ENCODE measurements around the gene PLXDC2. TPM values are rescaled to one million over a fixed set of nuclear protein-coding genes. Genes with fewer than 3 reads are reported as not detected.
A peak's percentile ranks its signal among the peaks of the same experiment; 100 is the strongest.
"Not testable (repeated sequence)": the region's sequence is repeated elsewhere in the genome, so short reads cannot be mapped to it uniquely, and the experiment has no call there.

The PLXDC2 gene
- total RNA-seq (40.9 and 52.2 TPM in 2 replicates), polyA plus RNA-seq (39.9 and 40.4 TPM in 2 replicates)

DNA sequence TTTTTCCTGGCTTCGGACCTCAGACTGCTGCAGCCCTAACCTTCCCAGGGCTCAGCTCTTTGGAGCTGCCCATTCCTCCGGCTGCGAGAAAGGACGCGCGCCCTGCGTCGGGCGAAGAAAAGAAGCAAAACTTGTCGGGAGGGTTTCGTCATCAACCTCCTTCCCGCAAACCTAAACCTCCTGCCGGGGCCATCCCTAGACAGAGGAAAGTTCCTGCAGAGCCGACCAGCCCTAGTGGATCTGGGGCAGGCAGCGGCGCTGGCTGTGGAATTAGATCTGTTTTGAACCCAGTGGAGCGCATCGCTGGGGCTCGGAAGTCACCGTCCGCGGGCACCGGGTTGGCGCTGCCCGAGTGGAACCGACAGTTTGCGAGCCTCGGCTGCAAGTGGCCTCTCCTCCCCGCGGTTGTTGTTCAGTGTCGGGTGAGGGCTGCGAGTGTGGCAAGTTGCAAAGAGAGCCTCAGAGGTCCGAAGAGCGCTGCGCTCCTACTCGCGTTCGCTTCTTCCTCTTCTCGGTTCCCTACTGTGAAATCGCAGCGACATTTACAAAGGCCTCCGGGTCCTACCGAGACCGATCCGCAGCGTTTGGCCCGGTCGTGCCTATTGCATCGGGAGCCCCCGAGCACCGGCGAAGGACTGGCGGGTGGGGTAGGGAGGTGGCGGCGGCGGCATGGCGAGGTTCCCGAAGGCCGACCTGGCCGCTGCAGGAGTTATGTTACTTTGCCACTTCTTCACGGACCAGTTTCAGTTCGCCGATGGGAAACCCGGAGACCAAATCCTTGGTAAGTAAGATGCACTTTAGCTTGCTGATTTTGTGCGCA lies at the start of gene PLXDC2:
TSS of gene PLXDC2 (plus strand) at position 22 of the 820 bp plus-strand sequence.
- no peaks in the 10 kb centered on the region for H4K20me1 ChIP-seq (ENCODE audit: insufficient read depth, poor library complexity, severe bottlenecking)
- H3K9me2 ChIP-seq (replicated peaks; ENCODE audit: insufficient read depth): no peaks in the 10 kb centered on the region
- TF ChIP-seq, protein P1, sequence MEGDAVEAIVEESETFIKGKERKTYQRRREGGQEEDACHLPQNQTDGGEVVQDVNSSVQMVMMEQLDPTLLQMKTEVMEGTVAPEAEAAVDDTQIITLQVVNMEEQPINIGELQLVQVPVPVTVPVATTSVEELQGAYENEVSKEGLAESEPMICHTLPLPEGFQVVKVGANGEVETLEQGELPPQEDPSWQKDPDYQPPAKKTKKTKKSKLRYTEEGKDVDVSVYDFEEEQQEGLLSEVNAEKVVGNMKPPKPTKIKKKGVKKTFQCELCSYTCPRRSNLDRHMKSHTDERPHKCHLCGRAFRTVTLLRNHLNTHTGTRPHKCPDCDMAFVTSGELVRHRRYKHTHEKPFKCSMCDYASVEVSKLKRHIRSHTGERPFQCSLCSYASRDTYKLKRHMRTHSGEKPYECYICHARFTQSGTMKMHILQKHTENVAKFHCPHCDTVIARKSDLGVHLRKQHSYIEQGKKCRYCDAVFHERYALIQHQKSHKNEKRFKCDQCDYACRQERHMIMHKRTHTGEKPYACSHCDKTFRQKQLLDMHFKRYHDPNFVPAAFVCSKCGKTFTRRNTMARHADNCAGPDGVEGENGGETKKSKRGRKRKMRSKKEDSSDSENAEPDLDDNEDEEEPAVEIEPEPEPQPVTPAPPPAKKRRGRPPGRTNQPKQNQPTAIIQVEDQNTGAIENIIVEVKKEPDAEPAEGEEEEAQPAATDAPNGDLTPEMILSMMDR (IDR thresholded peaks at IDR 0.05; ENCODE audit: poor library complexity): no peak
- TF ChIP-seq EZH2phosphoT487 (IDR thresholded peaks at IDR 0.05; ENCODE audit: low read depth, severe bottlenecking, unreplicated experiment) (no peak), EZH2 (IDR thresholded peaks at IDR 0.05; ENCODE audit: borderline replicate concordance) (no peak)
- peaks cover 10% of the 10 kb centered on the region for H3K27me3 ChIP-seq
- H3K4me1 ChIP-seq (ENCODE audit: insufficient read depth): no peaks in the 10 kb centered on the region
- no peaks in the 10 kb centered on the region for H3K36me3 ChIP-seq (replicated peaks; ENCODE audit: insufficient read depth, low read depth)
- WGBS (ENCODE audit: low lambda C conversion rate, missing lambda C conversion rate): 1% methylated on average over 65 of the region's 65 CpGs
- no peaks in the 10 kb centered on the region for H3K9me3 ChIP-seq (ENCODE audit: low read depth)
- H3K4me3 ChIP-seq: peak within 1 kb of the TSS; percentile 84
- H3K27ac ChIP-seq: peak within 1 kb of the TSS; percentile 84
- H2AFZ ChIP-seq: peak within 1 kb of the TSS; percentile 83
- peaks cover 26% of the 10 kb centered on the region for H3K79me2 ChIP-seq
- peak; percentile 57 for DNase-seq (ENCODE audit: low spot score)
- peak within 1 kb of the TSS; percentile 86 for H3K4me2 ChIP-seq

DNA sequence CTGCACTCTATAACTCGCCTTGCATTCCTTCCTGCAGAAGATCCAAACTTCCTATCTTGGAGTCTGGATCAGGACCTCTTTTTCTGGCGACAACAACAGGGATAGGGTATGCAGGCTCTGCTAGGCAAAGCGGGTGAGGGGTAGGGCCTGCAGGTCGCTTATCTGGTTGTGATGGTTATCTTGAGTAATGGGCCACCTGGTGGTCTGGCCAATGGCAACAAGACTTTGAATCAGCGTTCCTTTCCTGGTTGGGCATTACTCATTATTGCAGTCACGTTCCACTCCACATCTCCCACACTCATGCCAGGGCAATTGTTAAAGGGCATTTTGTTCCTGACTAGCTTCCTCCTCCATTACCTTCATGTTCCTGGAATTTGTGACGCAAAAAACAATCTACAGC lies 48.4 kb upstream of the PLXDC2 start:
- Histone ChIP-seq H3K27ac (no peak overlapping the region), H3K4me1 (ENCODE audit: insufficient read depth) (no peaks in the 10 kb centered on the region), H3K36me3 (replicated peaks; ENCODE audit: insufficient read depth, low read depth) (no peaks in the 10 kb centered on the region), H3K4me3 (no peak overlapping the region), H4K20me1 (ENCODE audit: insufficient read depth, poor library complexity, severe bottlenecking) (no peaks in the 10 kb centered on the region), H2AFZ (no peak overlapping the region), H3K9me2 (replicated peaks; ENCODE audit: insufficient read depth) (no peaks in the 10 kb centered on the region), H3K27me3 (no peaks in the 10 kb centered on the region), H3K4me2 (no peak overlapping the region), H3K9me3 (ENCODE audit: low read depth) (no peaks in the 10 kb centered on the region), H3K79me2 (no peaks in the 10 kb centered on the region)
- DNase-seq (ENCODE audit: low spot score): no peak
- no peak for TF ChIP-seq EZH2 (IDR thresholded peaks at IDR 0.05; ENCODE audit: borderline replicate concordance)
- no peak for TF ChIP-seq EZH2phosphoT487 (IDR thresholded peaks at IDR 0.05; ENCODE audit: low read depth, severe bottlenecking, unreplicated experiment)
- 32% methylated on average over 7 of the region's 7 CpGs for WGBS (ENCODE audit: low lambda C conversion rate, missing lambda C conversion rate)

DNA sequence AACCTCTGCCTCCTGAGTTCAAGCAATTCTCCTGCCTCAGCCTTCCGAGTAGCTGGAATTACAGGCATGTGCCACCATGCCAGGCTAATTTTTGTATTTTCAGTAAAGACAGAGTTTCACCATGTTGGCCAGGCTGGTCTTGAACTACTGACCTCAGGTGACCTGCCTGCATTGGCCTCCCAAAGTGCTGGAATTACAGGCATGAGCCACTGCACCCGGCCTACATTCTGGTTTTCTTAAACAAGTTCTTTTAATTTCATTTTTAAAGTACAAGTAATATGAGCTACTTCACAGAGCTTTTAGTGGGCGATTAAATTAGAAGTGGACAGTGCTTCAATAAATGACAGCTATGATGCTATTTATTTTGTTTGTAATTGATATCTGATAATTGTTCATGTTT lies 46.4 kb upstream of the PLXDC2 start:
- not testable (repeated sequence) for H3K9me2 ChIP-seq (replicated peaks; ENCODE audit: insufficient read depth); H3K36me3 ChIP-seq (replicated peaks; ENCODE audit: insufficient read depth, low read depth); H3K4me1 ChIP-seq (ENCODE audit: insufficient read depth); H2AFZ ChIP-seq; DNase-seq (ENCODE audit: low spot score); H3K9me3 ChIP-seq (ENCODE audit: low read depth); H3K4me3 ChIP-seq; H4K20me1 ChIP-seq (ENCODE audit: insufficient read depth, poor library complexity, severe bottlenecking); H3K27ac ChIP-seq; H3K4me2 ChIP-seq; H3K79me2 ChIP-seq; H3K27me3 ChIP-seq
- 85% methylated on average over 3 of the region's 3 CpGs for WGBS (ENCODE audit: low lambda C conversion rate, missing lambda C conversion rate)

DNA sequence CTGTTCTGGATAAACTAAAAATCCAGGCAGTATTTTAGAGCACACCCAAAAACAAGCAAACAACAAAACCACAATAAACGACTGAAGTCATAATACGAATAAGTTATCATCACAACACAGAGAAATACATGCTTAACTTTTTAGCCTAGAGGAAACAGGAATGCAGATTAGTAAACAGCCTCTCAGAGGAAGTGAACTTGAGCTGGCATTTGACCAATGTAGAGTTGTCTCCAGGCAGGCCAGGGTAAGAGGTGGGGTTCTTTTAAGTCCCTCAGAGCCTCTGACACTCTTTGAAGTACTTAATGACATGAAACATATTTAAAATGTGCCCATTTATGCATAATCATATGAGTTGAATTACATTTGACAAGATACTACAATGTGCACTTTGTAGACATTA lies 43.3 kb upstream of the PLXDC2 start:
- Histone ChIP-seq H3K27me3 (no peaks in the 10 kb centered on the region), H3K79me2 (no peaks in the 10 kb centered on the region), H3K4me3 (no peak overlapping the region), H3K4me1 (ENCODE audit: insufficient read depth) (no peaks in the 10 kb centered on the region), H3K27ac (no peak overlapping the region), H3K9me3 (ENCODE audit: low read depth) (no peaks in the 10 kb centered on the region), H3K9me2 (replicated peaks; ENCODE audit: insufficient read depth) (no peaks in the 10 kb centered on the region), H4K20me1 (ENCODE audit: insufficient read depth, poor library complexity, severe bottlenecking) (no peaks in the 10 kb centered on the region), H3K4me2 (no peak overlapping the region), H3K36me3 (replicated peaks; ENCODE audit: insufficient read depth, low read depth) (no peaks in the 10 kb centered on the region), H2AFZ (no peak overlapping the region)
- WGBS (ENCODE audit: low lambda C conversion rate, missing lambda C conversion rate): 71% methylated on average over 2 of the region's 2 CpGs
- DNase-seq (ENCODE audit: low spot score): no peak
- TF ChIP-seq, protein P1 (IDR thresholded peaks at IDR 0.05; ENCODE audit: poor library complexity): no peak
- TF ChIP-seq EZH2phosphoT487 (IDR thresholded peaks at IDR 0.05; ENCODE audit: low read depth, severe bottlenecking, unreplicated experiment): no peak
- TF ChIP-seq EZH2 (IDR thresholded peaks at IDR 0.05; ENCODE audit: borderline replicate concordance): no peak

Measured in hepatocyte (in vitro differentiated cells).